Anterior cingulate cortex (tissue), 58 donors: ENCODE results near the gene ASAH2.

Experiments
- DNase-seq, 58 donors: peaks; one replicate each; lab custom pipeline; 2025; lab: John Stamatoyannopoulos, UW

ASAH2 gene

GRCh38 chr10:50210876-50211275 is 40.4 kb downstream of the ASAH2 start:
- no peak for DNase-seq
